GM12875 (cell line): ENCODE data around the gene IMPDH1.

Experiments
- H3K4me3 ChIP-seq: one replicate; pipeline ENCODE4 v1.5.1; 2011; ENCODE audit warnings: low read depth, low read length, control low read depth
- TF ChIP-seq, protein P1 (sequence below): IDR thresholded peaks from 2 replicates; pipeline ENCODE4 v1.5.1; 2011; ENCODE audit warnings: low read depth, mild to moderate bottlenecking, control low read depth, inconsistent platforms, low read length, moderate library complexity, borderline replicate concordance; ENCODE audit not compliant: insufficient read depth

Gene IMPDH1

DNA sequence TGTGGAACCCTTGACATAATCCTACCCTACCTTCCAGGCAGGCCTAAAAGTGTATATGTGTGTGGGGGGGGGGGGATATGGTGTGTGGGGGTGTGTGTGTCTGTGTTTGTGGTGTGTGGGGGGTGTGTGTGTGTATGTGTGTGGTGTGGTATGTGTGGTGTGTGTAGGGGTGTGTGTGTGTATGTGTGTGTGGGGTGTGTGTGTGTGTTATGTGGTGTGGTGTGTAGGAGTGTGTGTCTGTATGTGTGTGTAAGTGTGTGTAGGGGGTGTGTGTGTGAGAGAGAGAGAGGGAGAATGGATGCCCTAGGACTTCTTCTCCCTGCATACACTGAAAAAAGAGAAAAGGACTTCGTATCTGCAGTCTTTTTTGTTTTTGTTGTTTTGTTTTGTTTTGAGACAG is 12.3 kb upstream of the IMPDH1 start:
- H3K4me3 ChIP-seq, result no peak overlapping the region
- TF ChIP-seq, protein P1, sequence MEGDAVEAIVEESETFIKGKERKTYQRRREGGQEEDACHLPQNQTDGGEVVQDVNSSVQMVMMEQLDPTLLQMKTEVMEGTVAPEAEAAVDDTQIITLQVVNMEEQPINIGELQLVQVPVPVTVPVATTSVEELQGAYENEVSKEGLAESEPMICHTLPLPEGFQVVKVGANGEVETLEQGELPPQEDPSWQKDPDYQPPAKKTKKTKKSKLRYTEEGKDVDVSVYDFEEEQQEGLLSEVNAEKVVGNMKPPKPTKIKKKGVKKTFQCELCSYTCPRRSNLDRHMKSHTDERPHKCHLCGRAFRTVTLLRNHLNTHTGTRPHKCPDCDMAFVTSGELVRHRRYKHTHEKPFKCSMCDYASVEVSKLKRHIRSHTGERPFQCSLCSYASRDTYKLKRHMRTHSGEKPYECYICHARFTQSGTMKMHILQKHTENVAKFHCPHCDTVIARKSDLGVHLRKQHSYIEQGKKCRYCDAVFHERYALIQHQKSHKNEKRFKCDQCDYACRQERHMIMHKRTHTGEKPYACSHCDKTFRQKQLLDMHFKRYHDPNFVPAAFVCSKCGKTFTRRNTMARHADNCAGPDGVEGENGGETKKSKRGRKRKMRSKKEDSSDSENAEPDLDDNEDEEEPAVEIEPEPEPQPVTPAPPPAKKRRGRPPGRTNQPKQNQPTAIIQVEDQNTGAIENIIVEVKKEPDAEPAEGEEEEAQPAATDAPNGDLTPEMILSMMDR, result no peak

DNA sequence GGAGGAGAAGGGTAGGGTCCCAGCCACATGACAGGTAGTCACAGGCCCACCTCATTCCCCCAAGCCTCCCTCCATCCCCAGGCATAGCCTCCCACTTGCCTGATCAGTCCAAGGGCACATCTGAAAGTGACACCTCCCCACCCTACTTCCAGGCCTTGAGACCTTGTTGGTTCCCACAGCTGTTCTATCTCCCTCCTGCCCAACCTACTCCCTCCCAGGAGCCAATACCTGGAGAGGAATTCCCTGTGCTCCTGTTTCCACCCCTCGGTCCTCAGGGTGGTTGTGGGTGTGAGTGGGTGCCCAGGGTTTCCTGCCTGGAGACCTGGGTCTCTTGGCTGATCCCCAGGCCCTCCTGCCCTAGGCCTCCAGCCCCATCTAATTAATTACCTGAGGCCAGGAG is 11.6 kb upstream of the IMPDH1 start:
- TF ChIP-seq, protein P1, result no peak

GRCh38 chr7:128420773-128421172 is 11.0 kb upstream of the IMPDH1 start:
- H3K4me3 ChIP-seq, result no peak overlapping the region
- TF ChIP-seq, protein P1, result no peak

More for the DNA sequence above, 11.6 kb upstream of the IMPDH1 start:
- H3K4me3 ChIP-seq, result no peak overlapping the region

GRCh38 chr7:128419257-128419656 is 9.5 kb upstream of the IMPDH1 start:
- TF ChIP-seq, protein P1, result no peak
- no peak overlapping the region for H3K4me3 ChIP-seq

DNA sequence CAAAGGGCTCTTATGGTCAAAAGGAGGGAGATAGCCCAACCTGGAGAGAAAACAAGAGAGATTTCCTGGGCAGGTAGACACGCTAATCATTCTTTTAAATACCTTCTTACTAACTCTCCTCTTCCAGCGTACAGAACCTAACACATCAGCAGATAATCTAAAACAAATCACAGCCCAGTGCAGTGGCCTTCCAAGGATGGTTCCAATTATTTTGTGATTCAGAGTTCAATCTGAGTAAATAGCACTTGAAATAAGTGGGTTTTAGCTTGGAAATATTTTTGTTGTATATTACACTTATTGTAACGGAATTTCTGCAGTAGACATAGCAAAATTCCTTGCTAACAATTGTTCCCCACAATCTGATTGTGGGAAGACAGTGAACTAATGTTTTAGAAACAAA is 7.3 kb upstream of the IMPDH1 start:
- TF ChIP-seq, protein P1, result no peak
- no peak overlapping the region for H3K4me3 ChIP-seq

DNA sequence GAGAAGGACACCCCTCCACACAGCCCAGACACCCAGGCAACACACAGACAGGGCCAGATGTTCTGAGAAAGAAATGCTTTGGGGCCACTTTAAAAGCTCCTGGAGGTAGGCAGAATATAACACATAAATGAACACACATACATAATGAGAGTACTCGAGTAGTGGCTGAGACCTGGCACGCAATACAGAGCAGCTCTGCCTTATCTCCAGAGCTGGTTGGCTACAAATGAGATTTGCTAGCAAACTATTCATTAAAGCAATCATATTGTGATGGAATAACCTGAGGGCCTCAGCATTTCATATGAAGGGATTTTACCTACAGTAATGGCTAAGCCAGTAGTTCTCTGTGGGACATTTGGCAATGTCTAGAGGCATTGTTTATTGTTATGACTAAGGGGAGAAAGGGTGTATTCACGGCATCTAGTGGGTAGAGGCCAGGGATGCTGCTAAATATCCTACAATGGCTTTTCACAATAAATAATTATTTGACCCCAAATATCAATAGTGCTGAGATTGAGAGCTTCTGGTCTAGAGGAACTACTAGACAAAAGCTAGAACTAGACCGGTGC is 5.5 kb upstream of the IMPDH1 start:
- no peak overlapping the region for H3K4me3 ChIP-seq
- TF ChIP-seq, protein P1, result no peak

DNA sequence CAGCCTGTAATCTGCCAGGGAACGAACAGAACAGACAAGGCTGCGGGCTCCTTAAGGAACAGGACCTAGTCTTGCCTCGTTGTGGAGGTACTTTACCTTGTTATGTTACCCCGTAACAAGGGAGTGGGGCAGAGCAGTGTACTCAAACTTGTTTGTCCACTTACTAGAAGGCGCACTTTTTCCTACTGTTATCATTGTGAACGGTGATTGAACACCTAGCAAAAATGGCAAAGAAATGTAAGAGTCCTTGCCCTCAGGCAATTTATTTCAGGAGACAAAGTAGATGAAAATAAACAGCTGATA is 620 bp upstream of the IMPDH1 start:
- TF ChIP-seq, protein P1, result no peak
- peak overlapping the region; percentile 64 for H3K4me3 ChIP-seq
